NAMALWA (cell line): Measurements from ENCODE around the gene CHID1.

Experiments
- DNase-seq: peaks from one replicate; pipeline ENCODE4 v3.0.0-alpha.2; 2015; ENCODE audit warnings: low spot score

CHID1 gene

GRCh38 chr11:910589-911030 is at the start of gene CHID1:
Gene CHID1, minus strand, starts transcription at chr11:910810. Its CDS starts 5,994 bp downstream, at chr11:904816.
- peak; percentile 84 for DNase-seq

- no peak for DNase-seq
These were observed 49.0 kb upstream of the CHID1 start for GRCh38 chr11:959608-960007.

GRCh38 chr11:959027-959426 is 48.4 kb upstream of the CHID1 start:
- DNase-seq = no peak

GRCh38 chr11:958101-958500 is 47.5 kb upstream of the CHID1 start:
- DNase-seq = no peak

- no peak for DNase-seq
These were observed 46.8 kb upstream of the CHID1 start for GRCh38 chr11:957212-957920.

- no peak for DNase-seq
These were observed 44.8 kb upstream of the CHID1 start for GRCh38 chr11:955154-956063.

- DNase-seq = no peak
These were observed 44.0 kb upstream of the CHID1 start for GRCh38 chr11:954392-955153.

GRCh38 chr11:953512-953911 is 42.9 kb upstream of the CHID1 start:
- no peak for DNase-seq

GRCh38 chr11:952406-953385 is 42.1 kb upstream of the CHID1 start:
- DNase-seq = no peak

GRCh38 chr11:951507-951906 is 40.9 kb upstream of the CHID1 start:
- DNase-seq = no peak

- no peak for DNase-seq
These were observed 37.1 kb upstream of the CHID1 start for GRCh38 chr11:947744-948143.

- DNase-seq = no peak
These were observed 35.4 kb upstream of the CHID1 start for GRCh38 chr11:945986-946385.

- no peak for DNase-seq
These were observed 34.3 kb upstream of the CHID1 start for GRCh38 chr11:944711-945470.

GRCh38 chr11:942823-943222 is 32.2 kb upstream of the CHID1 start:
- DNase-seq = no peak

GRCh38 chr11:940496-941135 is 30.0 kb upstream of the CHID1 start:
- no peak for DNase-seq

GRCh38 chr11:937841-938261 is 27.2 kb upstream of the CHID1 start:
- no peak for DNase-seq

- DNase-seq = no peak
These were observed 25.6 kb upstream of the CHID1 start for GRCh38 chr11:936199-936598.

GRCh38 chr11:934527-934926 is 23.9 kb upstream of the CHID1 start:
- DNase-seq = no peak

- no peak for DNase-seq
These were observed 23.3 kb upstream of the CHID1 start for GRCh38 chr11:933936-934335.
